Cardiac fibroblast (primary cell): ENCODE results near the gene RFPL4AL1.
"Not testable (repeated sequence)": the region's sequence is repeated elsewhere in the genome, so short reads cannot be mapped to it uniquely, and the experiment has no call there.

ENCODE experiments used
- DNase-seq, 2 donors: peaks; one replicate each; pipeline versions ENCODE4 v3.0.0 to v3.0.0-alpha.2; 2010; ENCODE audit warnings: low read depth in 2 of 2
- H3K4me3 ChIP-seq, 2 donors: replicated peaks in 1 of 2; 1 replicate in 1 of 2; 2 replicates in 1 of 2; pipeline ENCODE4 v1.5.1; 2011; ENCODE audit warnings: low read depth in 2 of 2, low read length in 2 of 2, mild to moderate bottlenecking in 2 of 2, moderate library complexity in 1 of 2
- CTCF ChIP-seq: IDR thresholded peaks from one replicate; pipeline ENCODE4 v1.5.1; 2011; ENCODE audit warnings: low read depth, mild to moderate bottlenecking, low read length, inconsistent platforms

Gene RFPL4AL1

GRCh38 chr19:55768818-55769217 lies at the start of gene RFPL4AL1:
RFPL4AL1 (plus strand) TSS chr19:55769118; CDS start chr19:55771805, 2,687 bp downstream.
- H3K4me3 ChIP-seq, DNase-seq: not testable (repeated sequence)

DNA sequence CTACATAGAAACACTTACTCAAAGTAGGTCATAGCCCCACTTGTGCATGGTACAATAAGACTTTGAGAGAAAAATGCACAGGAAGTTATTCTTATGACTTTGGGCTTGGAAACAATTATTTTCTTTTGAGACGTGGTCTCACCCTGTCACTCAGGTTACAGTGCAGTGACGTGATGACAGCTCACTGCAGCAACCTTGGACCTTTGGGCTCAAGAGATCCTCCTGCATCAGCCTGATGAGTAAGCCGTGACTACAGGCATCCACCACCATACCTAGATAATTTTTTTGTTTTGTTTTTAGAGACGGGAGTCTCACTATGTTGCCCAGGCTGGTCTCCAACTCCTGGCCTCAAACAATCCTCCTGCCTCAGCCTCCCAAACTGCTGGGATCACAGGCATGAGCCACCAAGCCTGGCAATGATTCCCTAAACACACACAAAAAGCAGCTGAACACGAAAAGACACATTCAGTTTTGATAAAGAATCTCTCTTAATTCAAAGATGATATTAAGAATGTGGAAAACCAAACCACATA lies 48.6 kb upstream of the RFPL4AL1 start:
- DNase-seq = no peak
- no peak overlapping the region for H3K4me3 ChIP-seq
- TF ChIP-seq CTCF = no peak

DNA sequence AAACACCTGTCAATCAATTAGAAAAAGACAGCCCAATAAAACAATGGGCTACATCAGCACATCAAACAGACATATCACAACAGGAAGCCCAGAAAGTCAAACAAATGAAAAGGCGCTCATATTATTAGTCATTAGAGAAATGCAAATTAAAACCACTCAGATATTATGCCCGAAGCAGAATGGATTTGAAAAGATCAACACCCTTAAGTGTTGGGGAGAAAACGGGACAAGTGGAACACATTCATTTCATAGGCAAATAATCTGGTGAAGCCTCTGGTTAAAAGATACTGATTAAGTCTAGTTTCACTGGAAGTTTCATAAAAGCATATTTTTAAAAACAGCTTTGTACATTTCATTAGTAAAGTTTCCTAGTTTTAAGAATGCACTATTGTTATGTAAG lies 48.1 kb upstream of the RFPL4AL1 start:
- no peak overlapping the region for H3K4me3 ChIP-seq
- TF ChIP-seq CTCF = no peak
- no peak for DNase-seq

DNA sequence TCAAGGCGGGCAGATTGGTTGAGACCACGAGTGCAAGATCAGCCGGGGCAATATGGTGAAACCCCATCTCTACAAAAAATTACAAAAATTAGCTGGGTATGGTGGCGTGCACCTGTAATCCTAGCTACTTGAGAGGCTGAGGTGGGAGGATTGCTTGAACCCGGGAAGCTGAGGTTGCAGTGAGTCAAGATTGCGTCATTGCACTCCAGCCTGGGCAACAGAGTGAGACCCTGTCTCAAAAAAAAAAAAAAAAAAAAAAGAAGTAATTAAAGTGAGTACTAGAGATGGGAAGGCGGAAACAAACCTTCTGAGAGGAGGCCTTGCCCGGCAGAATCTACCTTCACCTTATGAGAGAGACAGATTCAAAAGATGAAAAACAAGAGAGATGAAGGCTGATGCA lies 45.4 kb upstream of the RFPL4AL1 start:
- H3K4me3 ChIP-seq = no peak overlapping the region
- TF ChIP-seq CTCF = no peak
- no peak for DNase-seq

DNA sequence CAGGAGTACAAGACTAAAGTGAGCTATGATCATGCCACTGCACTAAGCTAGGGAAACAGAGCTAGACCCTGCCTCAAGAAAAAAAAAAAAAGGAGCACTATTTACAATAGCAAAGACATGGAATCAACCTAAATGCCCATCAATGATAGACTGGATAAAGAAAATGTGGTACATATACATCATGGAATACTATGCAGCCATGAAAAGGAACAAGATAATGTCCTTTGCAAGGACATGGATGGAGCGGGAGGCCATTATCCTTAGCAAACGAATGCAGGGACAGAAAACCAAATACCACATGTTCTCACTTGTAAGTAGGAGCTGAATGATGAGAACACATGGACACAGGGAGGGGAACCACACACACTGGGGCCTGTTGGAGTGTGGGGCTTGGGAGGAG lies 38.5 kb upstream of the RFPL4AL1 start:
- H3K4me3 ChIP-seq, DNase-seq: not testable (repeated sequence)

- H3K4me3 ChIP-seq = no peak within 1 kb of the TSS
- no peak for DNase-seq
- TF ChIP-seq CTCF = no peak
Measured at GRCh38 chr19:55738302-55738701, 30.6 kb upstream of the RFPL4AL1 start, which contains the start of gene NLRP9. NLRP9 (minus strand) TSS chr19:55738402; CDS start chr19:55738374, 28 bp downstream.

GRCh38 chr19:55750715-55751114 lies 18.2 kb upstream of the RFPL4AL1 start:
- no peak overlapping the region for H3K4me3 ChIP-seq
- TF ChIP-seq CTCF = no peak
- no peak for DNase-seq

DNA sequence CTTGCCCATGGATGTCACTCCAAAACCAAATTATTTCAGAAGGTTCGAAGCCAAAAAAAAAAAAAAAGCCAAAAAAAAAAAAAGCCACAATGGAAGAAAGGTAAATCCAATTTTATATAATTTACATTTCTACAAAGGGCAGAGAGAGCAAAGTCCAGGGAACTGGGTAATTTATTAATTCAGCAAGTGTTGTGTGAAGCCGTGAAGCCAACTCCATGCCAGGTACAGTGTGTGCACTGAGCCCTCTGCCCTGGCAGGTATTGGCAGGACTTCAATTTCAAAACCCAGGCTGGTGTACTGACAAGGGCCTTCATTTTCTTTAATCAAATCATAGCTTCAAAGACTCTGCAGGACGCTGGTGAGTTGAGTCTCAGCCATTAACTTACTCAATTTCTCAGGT lies 15.5 kb upstream of the RFPL4AL1 start:
- DNase-seq = no peak
- no peak for TF ChIP-seq CTCF

DNA sequence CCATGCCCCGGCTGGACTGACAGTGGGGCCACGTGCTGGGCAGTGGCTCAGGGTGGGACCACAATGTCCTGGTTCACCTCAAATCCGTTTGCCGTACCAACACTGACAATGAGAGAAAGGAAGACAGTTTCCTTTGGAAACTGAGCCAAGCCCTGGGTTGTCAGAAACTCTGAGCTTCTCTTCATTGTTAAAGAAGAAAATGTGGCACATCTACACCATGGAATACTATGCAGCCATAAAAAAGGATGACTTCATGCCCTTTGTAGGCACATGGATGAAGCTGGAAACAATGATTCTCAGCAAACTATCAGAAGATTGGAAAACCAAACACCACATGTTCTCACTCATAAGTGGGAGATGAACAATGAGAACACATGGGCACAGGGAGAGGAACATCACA lies 12.1 kb upstream of the RFPL4AL1 start:
- not testable (repeated sequence) for DNase-seq, H3K4me3 ChIP-seq

More for the DNA sequence above, 15.5 kb upstream of the RFPL4AL1 start:
- H3K4me3 ChIP-seq = no peak overlapping the region

DNA sequence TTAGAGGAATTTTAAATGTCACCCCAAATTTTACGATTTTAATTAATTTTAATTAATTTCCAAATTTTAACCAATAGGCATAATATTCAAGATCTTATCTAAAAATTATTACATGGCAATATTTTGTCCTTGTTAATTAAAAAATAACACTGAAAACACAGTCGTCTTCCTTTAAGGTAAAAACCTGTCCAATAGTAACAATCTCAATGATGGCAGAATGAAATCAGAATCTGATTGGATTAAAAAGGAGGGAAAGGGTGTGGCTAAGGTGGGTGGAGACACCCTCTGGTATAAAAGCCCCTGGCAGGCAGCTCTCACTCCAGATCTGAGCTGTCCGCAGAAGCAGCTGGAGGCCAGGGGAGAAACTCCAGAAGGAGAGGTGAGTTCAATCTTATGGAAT lies 10.1 kb upstream of the RFPL4AL1 start, which contains the start of gene RFPL4A:
Gene RFPL4A (plus strand): TSS at position 301 of the 400 bp plus-strand sequence. CDS start 2,704 bp downstream, outside the sequence.
- H3K4me3 ChIP-seq, DNase-seq: not testable (repeated sequence)
